RWPE1 (cell line): ENCODE data around the gene FTCDNL1.

Experiments used
- CTCF ChIA-PET: fragments of 350-600 bp; sonication (Branson Sonifier 250); formaldehyde crosslinking; extraction: SDS; loops from one replicate; lab custom pipeline; 2021; lab: Yijun Ruan, JAX
- POLR2A ChIA-PET: fragments of 400-600 bp; formaldehyde crosslinking; extraction: SDS; loops from one replicate; lab custom pipeline; 2020; ENCODE audit warnings: antibody characterized with exemption; ENCODE audit not compliant: low non-redundant PET; lab: Yijun Ruan, JAX
- DNase-seq: peaks from one replicate; pipeline ENCODE4 v3.0.0; 2012; ENCODE audit warnings: low spot score
- H3K27ac ChIP-seq: fragments of 450-650 bp; 2 replicates; pipeline ENCODE4 v1.5.1; 2017
- TF ChIP-seq, protein P1 (sequence below): fragments of 450-650 bp; conservative IDR thresholded peaks from 2 replicates; pipeline ENCODE4 v1.5.1; 2017; ENCODE audit warnings: low read depth, mild to moderate bottlenecking

The FTCDNL1 gene

DNA sequence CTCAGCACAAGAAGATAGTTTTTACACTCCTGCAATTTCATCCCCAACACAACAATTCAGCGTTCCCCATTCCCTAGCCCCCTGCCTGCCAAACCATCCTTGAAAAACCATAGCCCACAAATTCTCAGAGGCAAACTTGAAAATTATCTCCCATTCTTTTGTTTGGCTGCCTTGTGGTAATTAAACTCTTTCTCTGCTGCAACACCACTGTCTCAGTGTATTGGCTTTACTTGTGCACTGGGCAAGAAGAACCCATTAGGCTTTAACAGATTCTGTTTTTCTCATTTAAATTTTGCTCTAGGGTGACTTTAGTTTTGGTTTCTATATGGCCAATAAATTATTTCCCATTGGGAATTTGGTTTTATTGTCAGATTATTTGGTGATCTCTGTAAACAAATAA is 23.2 kb upstream of the FTCDNL1 start:
- no peak for DNase-seq
- CTCF ChIA-PET = no interaction called here
- H3K27ac ChIP-seq = no peak overlapping the region
- POLR2A ChIA-PET = no interaction called here
- TF ChIP-seq, protein P1, sequence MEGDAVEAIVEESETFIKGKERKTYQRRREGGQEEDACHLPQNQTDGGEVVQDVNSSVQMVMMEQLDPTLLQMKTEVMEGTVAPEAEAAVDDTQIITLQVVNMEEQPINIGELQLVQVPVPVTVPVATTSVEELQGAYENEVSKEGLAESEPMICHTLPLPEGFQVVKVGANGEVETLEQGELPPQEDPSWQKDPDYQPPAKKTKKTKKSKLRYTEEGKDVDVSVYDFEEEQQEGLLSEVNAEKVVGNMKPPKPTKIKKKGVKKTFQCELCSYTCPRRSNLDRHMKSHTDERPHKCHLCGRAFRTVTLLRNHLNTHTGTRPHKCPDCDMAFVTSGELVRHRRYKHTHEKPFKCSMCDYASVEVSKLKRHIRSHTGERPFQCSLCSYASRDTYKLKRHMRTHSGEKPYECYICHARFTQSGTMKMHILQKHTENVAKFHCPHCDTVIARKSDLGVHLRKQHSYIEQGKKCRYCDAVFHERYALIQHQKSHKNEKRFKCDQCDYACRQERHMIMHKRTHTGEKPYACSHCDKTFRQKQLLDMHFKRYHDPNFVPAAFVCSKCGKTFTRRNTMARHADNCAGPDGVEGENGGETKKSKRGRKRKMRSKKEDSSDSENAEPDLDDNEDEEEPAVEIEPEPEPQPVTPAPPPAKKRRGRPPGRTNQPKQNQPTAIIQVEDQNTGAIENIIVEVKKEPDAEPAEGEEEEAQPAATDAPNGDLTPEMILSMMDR = no peak

DNA sequence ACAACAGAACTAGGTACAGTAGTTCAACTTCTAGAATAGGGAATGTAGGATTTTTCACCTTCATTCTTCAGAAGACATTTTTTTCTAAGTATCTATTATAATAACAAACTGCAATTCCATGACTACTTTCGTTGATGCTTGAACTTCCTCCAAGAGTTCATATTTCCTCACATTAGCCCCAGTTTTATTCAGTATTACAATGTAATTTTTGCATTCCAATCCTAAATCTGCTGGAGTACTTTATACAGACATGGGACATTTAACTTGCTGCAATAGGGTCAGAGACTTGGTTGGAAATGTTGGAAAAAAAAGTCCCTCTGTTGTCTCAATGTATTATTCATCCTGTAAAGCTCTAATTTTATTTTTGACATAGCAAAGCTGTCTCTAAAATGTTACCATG is 19.6 kb upstream of the FTCDNL1 start:
- ChIA-PET CTCF (interaction anchor here (0.6 to 1.0 kb wide), 2 partner anchors 9 to 1213 kb away, joined by 3 to 4 read pairs; no protein-coding TSS in a partner anchor), POLR2A (no interaction called here)
- H3K27ac ChIP-seq = no peak overlapping the region
- TF ChIP-seq, protein P1 = no peak
- no peak for DNase-seq

DNA sequence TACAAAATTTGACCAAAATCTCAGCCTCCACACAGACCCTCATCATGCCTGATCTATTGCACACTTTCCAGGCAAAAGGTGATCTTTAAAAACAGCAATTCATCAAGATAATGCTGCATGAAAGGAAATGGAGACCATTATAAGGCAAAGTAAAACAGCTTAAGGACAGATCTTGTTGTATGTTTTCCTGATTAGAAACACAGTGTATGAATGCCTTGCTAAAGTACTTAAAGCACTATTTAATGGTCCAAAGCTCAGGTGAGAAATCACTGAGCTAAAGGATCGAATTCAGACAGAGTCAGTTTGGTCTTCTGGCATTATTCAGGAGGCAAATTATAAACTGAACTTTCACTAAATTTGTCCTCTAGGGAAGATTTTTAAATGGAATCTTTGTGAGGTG is 18.7 kb upstream of the FTCDNL1 start:
- ChIA-PET CTCF (interaction anchor here (0.7 kb wide), 1 partner anchor 134 kb away, joined by 3 read pairs; no protein-coding TSS in a partner anchor), POLR2A (no interaction called here)
- TF ChIP-seq, protein P1 = no peak
- no peak overlapping the region for H3K27ac ChIP-seq
- no peak for DNase-seq

DNA sequence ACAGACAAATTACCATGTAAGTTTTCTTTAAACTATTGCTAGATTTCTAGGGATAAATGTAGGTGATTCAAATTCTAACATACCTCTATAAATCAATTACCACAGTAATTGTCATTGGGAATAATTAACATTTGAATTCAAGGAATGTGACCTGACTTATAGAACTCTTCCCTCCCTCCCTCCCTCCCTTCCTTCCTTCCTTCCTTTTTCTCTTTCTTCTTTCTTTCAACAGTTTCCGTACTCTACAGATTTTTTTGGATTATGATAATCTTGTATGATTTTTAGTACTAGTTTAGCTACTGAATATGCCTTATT is 18.2 kb upstream of the FTCDNL1 start:
- DNase-seq = no peak
- ChIA-PET CTCF (interaction anchor here (0.7 kb wide), 1 partner anchor 134 kb away, joined by 3 read pairs; no protein-coding TSS in a partner anchor), POLR2A (no interaction called here)
- no peak overlapping the region for H3K27ac ChIP-seq
- TF ChIP-seq, protein P1 = no peak

DNA sequence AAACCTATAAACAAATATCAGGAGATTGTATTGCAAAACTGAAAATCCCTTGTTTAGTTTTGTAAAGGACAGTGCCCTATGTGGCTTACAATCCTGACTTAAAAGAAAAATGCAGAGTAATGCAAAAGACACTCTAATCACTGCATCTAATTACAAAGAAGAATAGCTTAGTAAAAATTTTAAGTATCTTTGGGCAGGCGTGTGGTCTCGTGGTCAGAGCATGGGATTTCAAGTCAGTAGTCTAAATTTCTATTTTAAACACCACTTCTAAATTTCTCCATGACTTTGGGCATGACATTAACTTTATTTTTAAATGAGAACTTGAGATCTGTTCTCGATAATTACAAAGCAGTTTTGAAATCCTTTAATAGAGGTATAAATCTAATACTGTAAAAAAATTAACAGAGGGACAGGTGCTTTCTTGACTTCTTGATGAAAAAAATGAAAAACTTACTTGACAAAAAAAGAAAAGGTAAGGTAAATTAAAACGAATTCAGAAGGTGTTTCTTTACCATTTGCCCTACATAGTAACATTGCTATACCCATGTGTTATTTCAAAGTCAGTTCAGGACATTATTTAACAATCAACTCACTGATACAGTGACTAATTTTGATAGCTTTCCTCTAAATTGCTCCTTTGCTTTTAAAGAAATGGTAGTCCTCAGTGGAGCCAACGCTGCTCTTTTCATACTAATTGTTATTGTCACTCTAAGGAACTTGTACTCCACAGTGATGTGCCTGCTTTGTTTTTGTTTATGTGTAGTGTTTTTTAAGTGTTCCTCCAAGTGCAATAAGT is 17.6 kb upstream of the FTCDNL1 start:
- TF ChIP-seq, protein P1 = no peak
- DNase-seq = no peak
- ChIA-PET POLR2A (no interaction called here), CTCF (interaction anchor here (0.7 kb wide), 1 partner anchor 984 kb away, joined by 3 read pairs; no protein-coding TSS in a partner anchor)
- H3K27ac ChIP-seq = no peak overlapping the region

DNA sequence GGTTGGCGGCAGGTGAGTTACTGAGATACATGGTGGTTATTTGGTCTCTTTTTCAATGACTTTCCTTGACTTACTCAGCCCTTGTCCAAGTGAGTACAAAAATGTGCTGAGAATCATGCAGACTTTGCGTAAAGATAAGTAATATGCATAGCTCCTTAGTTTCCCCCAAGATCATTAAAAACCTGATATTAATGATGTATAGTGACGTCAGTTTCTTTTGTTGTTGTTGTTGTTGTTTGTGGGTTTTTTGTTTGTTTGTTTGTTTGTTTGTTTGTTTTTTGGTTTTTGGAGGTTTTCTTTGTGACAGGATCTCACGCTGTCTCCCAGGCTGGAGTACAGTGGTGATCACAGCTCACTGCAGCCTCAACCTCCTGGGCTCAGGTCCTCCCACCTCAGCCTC is 14.9 kb upstream of the FTCDNL1 start:
- TF ChIP-seq, protein P1 = no peak
- DNase-seq = no peak
- ChIA-PET CTCF (interaction anchor here (0.7 kb wide), 1 partner anchor 161 kb away, joined by 3 read pairs; no protein-coding TSS in a partner anchor), POLR2A (no interaction called here)
- H3K27ac ChIP-seq = no peak overlapping the region
